NCI-H1092 (cell line): ENCODE measurements around the gene SUCLG1.
"Not testable (repeated sequence)": the region's sequence is repeated elsewhere in the genome, so short reads cannot be mapped to it uniquely, and the experiment has no call there.

ENCODE experiments used
- DNase-seq: peaks from one replicate; lab custom pipeline; 2025; lab: John Stamatoyannopoulos, UW

Gene SUCLG1

DNA sequence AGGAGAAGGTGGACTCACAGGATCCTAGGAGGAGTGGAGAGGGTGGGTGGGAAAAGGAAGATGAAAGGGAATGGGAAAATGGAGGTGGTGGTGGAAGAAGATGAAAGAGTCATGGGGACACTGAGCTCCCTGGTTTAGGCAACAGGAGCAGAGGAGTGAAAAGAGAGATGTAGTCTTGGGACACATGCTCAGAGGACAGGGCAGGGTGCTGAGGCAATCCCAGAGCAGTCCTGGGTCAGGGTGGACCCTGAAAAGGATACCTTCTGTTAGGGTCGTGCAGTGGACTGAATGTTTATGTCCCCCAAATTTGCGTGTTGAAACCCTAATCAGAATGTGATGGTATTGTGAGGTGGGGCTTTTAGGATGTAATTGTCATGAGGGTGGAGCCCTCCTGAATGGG lies 37.9 kb downstream of the SUCLG1 start:
- no peak for DNase-seq

GRCh38 chr2:84417453-84418145 lies 41.5 kb downstream of the SUCLG1 start:
- DNase-seq = no peak

DNA sequence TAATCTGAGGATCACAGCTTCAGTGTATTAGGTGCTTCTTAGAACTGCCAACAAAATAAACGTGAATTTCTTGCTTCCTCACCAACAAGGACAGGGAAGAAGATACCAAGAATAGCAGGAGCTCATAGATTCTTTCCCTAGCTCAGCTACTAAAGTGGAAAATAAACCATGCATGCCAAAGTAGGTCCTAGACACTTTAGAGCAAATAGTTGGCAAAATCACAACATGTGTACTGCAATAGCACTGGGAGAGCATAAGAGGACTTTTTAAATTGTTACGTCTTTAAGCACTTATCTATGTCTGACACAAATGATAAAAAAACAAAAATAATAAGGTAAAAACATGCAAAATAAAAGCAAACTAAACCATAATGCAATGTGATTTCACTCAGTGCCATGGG lies 49.5 kb downstream of the SUCLG1 start:
- no peak for DNase-seq

DNA sequence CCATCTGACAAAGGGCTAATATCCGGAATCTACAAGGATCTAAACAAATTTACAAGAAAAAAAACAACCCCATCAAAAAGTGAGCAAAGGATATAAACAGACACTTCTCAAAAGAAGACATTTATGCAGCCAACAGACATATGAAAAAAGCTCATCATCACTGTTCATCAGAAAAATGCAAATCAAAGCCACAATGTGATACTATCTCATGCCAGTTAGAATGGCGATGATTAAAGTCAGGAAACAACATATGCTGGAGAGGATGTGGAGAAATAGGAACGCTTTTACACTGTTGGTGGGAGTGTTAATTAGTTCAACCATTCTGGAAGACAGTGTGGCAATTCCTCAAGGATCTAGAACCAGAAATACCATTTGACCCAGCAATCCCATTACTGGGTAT lies 57.0 kb downstream of the SUCLG1 start:
- DNase-seq = not testable (repeated sequence)

- not testable (repeated sequence) for DNase-seq
These were observed 59.2 kb downstream of the SUCLG1 start for GRCh38 chr2:84399839-84400238.

GRCh38 chr2:84395820-84396219 lies 63.3 kb downstream of the SUCLG1 start:
- DNase-seq = no peak

DNA sequence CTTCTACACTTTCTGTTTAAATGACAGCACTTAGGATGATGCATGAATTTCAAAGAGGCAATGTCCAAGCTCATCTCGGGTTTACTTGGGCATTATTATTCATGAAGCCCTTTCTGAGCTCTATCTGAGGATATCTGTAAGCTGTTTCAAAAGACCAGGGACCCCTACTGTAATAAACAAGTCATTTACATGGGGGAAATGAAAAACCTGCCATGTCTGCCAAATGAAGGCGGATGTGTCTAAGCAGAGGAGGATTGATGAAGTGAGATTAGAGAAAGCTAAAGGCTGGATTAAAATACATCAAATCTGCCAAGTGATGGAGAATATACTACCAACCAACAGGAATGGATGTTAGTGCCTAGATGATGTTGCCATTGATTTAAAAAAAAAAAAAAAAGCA lies 64.5 kb downstream of the SUCLG1 start:
- DNase-seq = no peak

DNA sequence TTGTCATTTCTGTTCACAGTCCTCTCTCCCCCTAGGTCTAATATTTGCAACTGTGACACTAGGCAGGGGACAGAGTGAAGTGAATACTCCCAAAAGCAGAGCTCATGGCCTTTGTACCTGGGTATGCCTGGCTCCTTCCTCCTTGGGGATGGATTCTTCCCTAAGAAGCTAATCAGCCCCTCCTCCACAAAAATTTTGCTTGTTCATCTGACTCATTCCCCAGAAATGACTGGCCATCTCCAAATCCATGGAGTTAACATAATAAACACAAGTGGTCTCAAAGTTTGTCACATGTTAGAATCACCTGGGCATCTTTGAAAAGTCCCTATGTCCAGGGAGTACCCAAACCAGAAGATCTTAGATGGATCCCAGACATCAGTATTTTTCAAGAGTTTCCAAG lies 65.3 kb downstream of the SUCLG1 start:
- no peak for DNase-seq

GRCh38 chr2:84389794-84390193 lies 69.3 kb downstream of the SUCLG1 start:
- no peak for DNase-seq

GRCh38 chr2:84388921-84389490 lies 70.1 kb downstream of the SUCLG1 start:
- no peak for DNase-seq

DNA sequence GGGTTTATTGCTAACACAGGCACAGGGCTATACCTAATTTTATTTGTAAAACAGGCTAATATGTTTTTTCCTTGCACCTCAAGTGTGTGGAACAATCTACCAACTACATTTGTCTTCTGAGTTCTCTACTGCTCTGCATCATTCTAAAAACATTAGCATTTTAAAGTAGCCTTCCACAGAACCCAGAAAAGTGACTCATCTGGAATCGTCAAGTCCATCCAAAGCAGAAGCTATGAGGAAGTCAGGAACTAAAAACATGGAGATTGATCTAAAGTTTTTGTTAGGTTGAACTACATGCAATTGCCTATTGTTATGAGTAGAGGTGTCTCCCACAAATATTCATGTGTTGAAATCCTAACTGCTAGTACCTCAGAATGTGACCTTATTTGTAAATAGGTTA lies 70.9 kb downstream of the SUCLG1 start:
- DNase-seq = no peak

- no peak for DNase-seq
These were observed 72.6 kb downstream of the SUCLG1 start for GRCh38 chr2:84386336-84387040.

- DNase-seq = no peak
These were observed 75.8 kb downstream of the SUCLG1 start for GRCh38 chr2:84383271-84383670.

DNA sequence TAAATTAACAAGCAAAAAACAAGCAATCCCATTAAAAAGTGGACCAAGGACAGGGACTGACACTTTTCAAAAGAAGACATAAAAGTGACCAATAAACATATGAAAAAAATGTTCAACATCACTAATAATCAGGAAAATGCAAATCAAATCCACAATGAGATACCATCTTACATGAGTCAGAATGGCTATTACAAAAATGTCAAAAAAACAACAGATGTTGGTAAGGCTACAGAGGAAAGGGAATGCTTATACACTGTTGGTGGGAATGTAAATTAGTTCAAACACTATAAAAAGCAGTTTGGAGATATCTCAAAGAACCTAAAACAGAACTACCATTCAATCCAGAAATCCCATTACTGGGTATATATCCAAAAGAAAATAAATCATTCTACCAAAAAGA lies 78.2 kb downstream of the SUCLG1 start:
- no peak for DNase-seq

GRCh38 chr2:84378960-84379359 lies 80.1 kb downstream of the SUCLG1 start:
- no peak for DNase-seq

DNA sequence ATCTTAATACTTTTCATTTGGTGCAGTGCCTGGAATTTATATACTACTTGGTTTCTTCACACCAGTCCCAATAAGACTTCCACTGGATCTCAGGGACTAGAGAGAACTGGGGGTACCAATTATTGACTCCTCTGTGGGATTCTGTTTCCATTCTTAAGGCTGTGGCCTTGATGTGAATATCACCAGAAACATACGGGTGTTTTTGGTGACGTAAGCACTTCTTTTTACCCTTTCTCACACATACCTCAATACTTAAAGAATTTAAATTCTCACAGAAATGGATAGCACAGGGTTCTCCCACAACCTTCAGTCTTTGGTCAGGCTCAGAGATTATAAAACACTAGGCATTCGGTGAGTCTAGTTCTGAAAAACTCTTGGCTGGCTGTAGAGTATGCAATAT lies 84.1 kb downstream of the SUCLG1 start:
- DNase-seq = no peak

- DNase-seq = no peak
These were observed 85.2 kb downstream of the SUCLG1 start for GRCh38 chr2:84373866-84374265.
